A549 (cell line): ENCODE measurements around the gene MPST. TPM values are rescaled to one million over a fixed set of nuclear protein-coding genes. Genes with fewer than 3 reads are reported as not detected.
A peak's percentile ranks its signal among the peaks of the same experiment; 100 is the strongest.

Experiments
- ATAC-seq, 2 experiments: fragments of 200-7000 bp in 1 of 2; fragments of >200 bp in 1 of 2; cut with Nextera tagmentation in 1 of 2; cut with Tn5 transposase in 1 of 2; 3 replicates each; pipeline versions ENCODE4 v1.8.0 to v1.9.1; 2018 to 2020; ENCODE audit warnings: mild to moderate bottlenecking in 1 of 2, moderate library complexity in 1 of 2
- CTCF ChIA-PET: fragments of 300-600 bp; sonication (Branson Sonifier 250); formaldehyde crosslinking; extraction: SDS; loops from one replicate; lab custom pipeline; 2021; ENCODE audit warnings: antibody characterized with exemption, inconsistent platforms; lab: Yijun Ruan, JAX
- POLR2A ChIA-PET: fragments of 350-600 bp; formaldehyde crosslinking; extraction: SDS; loops from one replicate; lab custom pipeline; 2021; ENCODE audit warnings: antibody characterized with exemption, inconsistent platforms; lab: Yijun Ruan, JAX
- DNase-seq, 2 experiments: peaks; one replicate each; pipeline versions ENCODE4 v3.0.0 to v3.0.0-alpha.2; 2011 to 2016; ENCODE audit warnings: low read depth in 1 of 2, low spot score in 1 of 2
- FAIRE-seq: peaks from 2 replicates; lab custom pipeline; 2011; peaks lifted over from hg19 to GRCh38; lab: Jason Lieb, UNC
- H3K27ac ChIP-seq, 2 experiments: fragments of >200 bp; sonication (Bioruptor Twin); formaldehyde crosslinking; 3 replicates each; pipeline ENCODE4 v1.5.1; 2016 to 2017
- H3K4me1 ChIP-seq: fragments of >200 bp; sonication (Bioruptor Twin); formaldehyde crosslinking; 3 replicates; pipeline ENCODE4 v1.6.1; 2016
- H3K4me2 ChIP-seq: fragments of >200 bp; sonication (Bioruptor Twin); formaldehyde crosslinking; 3 replicates; pipeline ENCODE4 v1.6.1; 2016
- H3K4me3 ChIP-seq: fragments of >200 bp; sonication (Bioruptor Twin); formaldehyde crosslinking; 3 replicates; pipeline ENCODE4 v1.5.1; 2016
- H3K9me3 ChIP-seq: fragments of >200 bp; sonication (Bioruptor Twin); formaldehyde crosslinking; 3 replicates; pipeline ENCODE4 v1.6.1; 2016
- BCL3 ChIP-seq: fragments of >200 bp; sonication (Bioruptor Twin); formaldehyde crosslinking; IDR thresholded peaks from 3 replicates; pipeline ENCODE4 v1.6.1; 2016
- CBX2 ChIP-seq: fragments of 200-600 bp; sonication (generic); IDR thresholded peaks from 2 replicates; pipeline ENCODE4 v1.6.1; 2016; ENCODE audit warnings: low read depth, mild to moderate bottlenecking, borderline replicate concordance
- CTCF ChIP-seq: fragments of >200 bp; sonication (Bioruptor Twin); formaldehyde crosslinking; IDR thresholded peaks from 3 replicates; pipeline ENCODE4 v1.5.1; 2016
- EHMT2 ChIP-seq: fragments of 200-600 bp; sonication (generic); IDR thresholded peaks from 2 replicates; pipeline ENCODE4 v1.6.1; 2016; ENCODE audit warnings: antibody characterized with exemption, low read depth, mild to moderate bottlenecking, moderate library complexity
- EP300 ChIP-seq, 2 experiments: fragments of >200 bp; sonication (Bioruptor Twin); formaldehyde crosslinking; IDR thresholded peaks; 2 replicates in 1 of 2; 3 replicates in 1 of 2; pipeline ENCODE4 v1.6.1; 2016 to 2017
- FOXS1 ChIP-seq: fragments of 250-450 bp; sonication (Bioruptor Pico); IDR thresholded peaks from 2 replicates; pipeline ENCODE4 v1.5.0; 2020; ENCODE audit warnings: mild to moderate bottlenecking, moderate library complexity
- HDAC2 ChIP-seq: fragments of 200-600 bp; sonication (generic); IDR thresholded peaks from 2 replicates; pipeline ENCODE4 v1.6.1; 2016
- HEYL ChIP-seq: fragments of 250-450 bp; sonication (Bioruptor Pico); IDR thresholded peaks from 2 replicates; pipeline ENCODE4 v1.8.0; 2021; ENCODE audit warnings: mild to moderate bottlenecking, moderate library complexity
- HMGXB4 ChIP-seq: fragments of 250-450 bp; sonication (Bioruptor Pico); IDR thresholded peaks from 2 replicates; pipeline ENCODE4 v1.5.0; 2021; ENCODE audit warnings: mild to moderate bottlenecking, moderate library complexity, borderline replicate concordance
- HOXB13 ChIP-seq: fragments of 250-450 bp; sonication (Bioruptor Pico); IDR thresholded peaks from 2 replicates; pipeline ENCODE4 v1.5.0; 2020; ENCODE audit warnings: low read depth, mild to moderate bottlenecking, moderate library complexity
- HOXB5 ChIP-seq: fragments of 250-450 bp; sonication (Bioruptor Pico); IDR thresholded peaks from 2 replicates; pipeline ENCODE4 v1.5.0; 2020; ENCODE audit warnings: mild to moderate bottlenecking, moderate library complexity
- JUNB ChIP-seq: fragments of >200 bp; sonication (Bioruptor Twin); formaldehyde crosslinking; IDR thresholded peaks from 2 replicates; pipeline ENCODE4 v1.6.1; 2016
- KDM1A ChIP-seq: fragments of 200-600 bp; sonication (generic); IDR thresholded peaks from 2 replicates; pipeline ENCODE4 v1.6.1; 2016; ENCODE audit warnings: low read depth, mild to moderate bottlenecking
- KDM5A ChIP-seq: fragments of 200-600 bp; sonication (generic); IDR thresholded peaks from 2 replicates; pipeline ENCODE4 v1.6.1; 2016; ENCODE audit warnings: antibody characterized with exemption, mild to moderate bottlenecking
- MAFK ChIP-seq: fragments of 450-650 bp; IDR thresholded peaks from 2 replicates; pipeline ENCODE4 v1.6.1; 2014; ENCODE audit not compliant: partially characterized antibody
- NPAS2 ChIP-seq: fragments of 250-450 bp; sonication (Bioruptor Pico); IDR thresholded peaks from 2 replicates; pipeline ENCODE4 v1.8.0; 2022; ENCODE audit warnings: mild to moderate bottlenecking, moderate library complexity, borderline replicate concordance
- NR3C1 ChIP-seq: fragments of >200 bp; sonication (Bioruptor Twin); formaldehyde crosslinking; IDR thresholded peaks from 3 replicates; pipeline ENCODE4 v1.6.1; 2017
- PBX3 ChIP-seq: IDR thresholded peaks from 2 replicates; pipeline ENCODE4 v1.6.1; 2012
- RAD21 ChIP-seq, 2 experiments: fragments of >200 bp in 1 of 2; sonication (Bioruptor Twin) in 1 of 2; formaldehyde crosslinking in 1 of 2; IDR thresholded peaks in 1 of 2; conservative IDR thresholded peaks in 1 of 2; 2 replicates in 1 of 2; 3 replicates in 1 of 2; pipeline ENCODE4 v1.6.1; 2012 to 2018; ENCODE audit warnings: inconsistent platforms in 1 of 2
- RCOR1 ChIP-seq: fragments of 150-350 bp; IDR thresholded peaks from 2 replicates; pipeline ENCODE4 v1.6.1; 2014; ENCODE audit warnings: antibody characterized with exemption, low read length, low read depth
- RNF2 ChIP-seq: fragments of 200-600 bp; sonication (generic); IDR thresholded peaks from 2 replicates; pipeline ENCODE4 v1.6.1; 2016; ENCODE audit warnings: low read depth, mild to moderate bottlenecking, antibody characterized with exemption, moderate library complexity, borderline replicate concordance
- ZFP36 ChIP-seq: fragments of 450-650 bp; IDR thresholded peaks from 2 replicates; pipeline ENCODE4 v1.6.1; 2014; ENCODE audit warnings: borderline replicate concordance; ENCODE audit not compliant: partially characterized antibody
- WGBS: methylation state at CpG from one replicate; pipeline ENCODE4 v1.1.6; 2017; ENCODE audit errors: missing lambda C conversion rate; 5-methylcytosine and 5-hydroxymethylcytosine counted together
- polyA plus RNA-seq, 4 experiments: library from polyadenylated mRNA; depleted of rRNA in 3 of 4; stranded (reverse); fragments of >200 nt; fragmentation: RNase III in 1 of 4; extraction: RNeasy Plus Mini Kit Qiagen cat#74134 plus additional on column Dnase treatment in 1 of 4; gene quantifications; 2 replicates in 3 of 4; 3 replicates in 1 of 4; pipeline ENCODE4 v1.2.3, GENCODE V29; 2011 to 2017

MPST gene
- polyA plus RNA-seq, 2 of the 4 experiments (the other 2 are of a cell fraction) = 44.2 to 63.3 TPM

- DNase-seq (peak in 1 of 2 experiments; percentile 55), FAIRE-seq (no peak), ATAC-seq (peak in 1 of 2 experiments; percentile 49; a peak in 3 of 6 replicates)
- TF ChIP-seq CTCF = peak; percentile 70
- peak in 1 of 2 experiments; percentile 11; a peak in 1 of 5 replicates for TF ChIP-seq RAD21 (conservative IDR thresholded peaks at IDR 0.05 in 1 of 2, IDR thresholded peaks at IDR 0.05 in 1 of 2)
- TF ChIP-seq EP300 (IDR thresholded peaks at IDR 0.05) = no peak
- H3K9me3 ChIP-seq = no peaks in the 10 kb centered on the region
- ChIA-PET CTCF (interaction anchor here (0.6 to 9.0 kb wide), 15 partner anchors 9 to 156 kb away, joined by 3 to 79 read pairs (median 4); partner anchors contain the start of gene KCTD17), POLR2A (no interaction called here)
- peak overlapping the region; percentile 71 for H3K4me2 ChIP-seq
- WGBS = 86% methylated on average over 7 of the region's 13 CpGs
- peak overlapping the region; percentile 35 to 99; a peak in 4 of 6 replicates for H3K27ac ChIP-seq
- H3K4me3 ChIP-seq = no peak overlapping the region
- H3K4me1 ChIP-seq = peaks cover 61% of the 10 kb centered on the region
Measured at GRCh38 chr22:37021710-37022482, 2.4 kb downstream of the MPST start.

- H3K4me3 ChIP-seq = no peak overlapping the region
- no peaks in the 10 kb centered on the region for H3K9me3 ChIP-seq
- FAIRE-seq (no peak), ATAC-seq (no peak), DNase-seq (no peak)
- WGBS = 83% methylated on average over 11 of the region's 16 CpGs
- H3K27ac ChIP-seq = peak overlapping the region; percentile 35 to 99; a peak in 4 of 6 replicates
- peaks cover 53% of the 10 kb centered on the region for H3K4me1 ChIP-seq
- H3K4me2 ChIP-seq = peak overlapping the region; percentile 71
- TF ChIP-seq RCOR1 (no peak), HEYL (CRISPR knock-in tag) (no peak), HMGXB4 (no peak), NR3C1 (no peak), NPAS2 (CRISPR knock-in tag) (no peak), PBX3 (no peak), EHMT2 (no peak), MAFK (no peak), HDAC2 (no peak), RNF2 (no peak), FOXS1 (CRISPR knock-in tag) (no peak), JUNB (no peak), HOXB5 (no peak), KDM5A (no peak), HOXB13 (CRISPR knock-in tag) (no peak), BCL3 (no peak), CBX2 (no peak), ZFP36 (no peak), RAD21 (conservative IDR thresholded peaks at IDR 0.05 in 1 of 2, IDR thresholded peaks at IDR 0.05 in 1 of 2) (no peak), KDM1A (no peak)
- ChIA-PET CTCF (interaction anchor here (0.6 to 13.1 kb wide), 16 partner anchors 8 to 157 kb away, joined by 3 to 142 read pairs (median 4); partner anchors contain the start of gene KCTD17), POLR2A (no interaction called here)
Measured at GRCh38 chr22:37022483-37023337, 3.2 kb downstream of the MPST start.
